Subcutaneous abdominal adipose tissue (tissue), 5 donors: ENCODE data around the gene TMPRSS13.
"Not testable (repeated sequence)": the region's sequence is repeated elsewhere in the genome, so short reads cannot be mapped to it uniquely, and the experiment has no call there.

Experiments
- H3K27ac ChIP-seq: one replicate; pipeline ENCODE4 v1.7.0; 2013; ENCODE audit warnings: low read depth, mild to moderate bottlenecking, inconsistent platforms, low read length, moderate library complexity
- H3K27me3 ChIP-seq, 5 donors: one replicate each; pipeline ENCODE4 v1.7.0; 2013; ENCODE audit warnings: low read length in 5 of 5, inconsistent platforms in 1 of 5; ENCODE audit not compliant: control insufficient read depth in 5 of 5, insufficient read depth in 4 of 5
- H3K36me3 ChIP-seq, 5 donors: one replicate each; pipeline ENCODE4 v1.7.0; 2013; ENCODE audit warnings: low read length in 5 of 5; ENCODE audit not compliant: control insufficient read depth in 5 of 5, insufficient read depth in 5 of 5
- H3K4me1 ChIP-seq, 5 donors: one replicate each; pipeline ENCODE4 v1.7.0; 2013; ENCODE audit warnings: low read length in 5 of 5, mild to moderate bottlenecking in 3 of 5, moderate library complexity in 1 of 5; ENCODE audit not compliant: control insufficient read depth in 5 of 5, insufficient read depth in 5 of 5
- H3K4me3 ChIP-seq, 5 donors: one replicate each; pipeline ENCODE4 v1.7.0; 2013; ENCODE audit warnings: low read length in 5 of 5, low read depth in 1 of 5
- H3K9ac ChIP-seq, 5 donors: one replicate each; pipeline ENCODE4 v1.7.0; 2013; ENCODE audit warnings: low read length in 5 of 5, mild to moderate bottlenecking in 4 of 5, moderate library complexity in 3 of 5
- H3K9me3 ChIP-seq, 5 donors: one replicate each; pipeline ENCODE4 v1.7.0; 2013; ENCODE audit warnings: low read length in 5 of 5; ENCODE audit not compliant: control insufficient read depth in 5 of 5
- donor health status: healthy.
- donor health status: healthy.
- donor health status: healthy.
- donor health status: healthy.
- donor health status: healthy.

Gene TMPRSS13

DNA sequence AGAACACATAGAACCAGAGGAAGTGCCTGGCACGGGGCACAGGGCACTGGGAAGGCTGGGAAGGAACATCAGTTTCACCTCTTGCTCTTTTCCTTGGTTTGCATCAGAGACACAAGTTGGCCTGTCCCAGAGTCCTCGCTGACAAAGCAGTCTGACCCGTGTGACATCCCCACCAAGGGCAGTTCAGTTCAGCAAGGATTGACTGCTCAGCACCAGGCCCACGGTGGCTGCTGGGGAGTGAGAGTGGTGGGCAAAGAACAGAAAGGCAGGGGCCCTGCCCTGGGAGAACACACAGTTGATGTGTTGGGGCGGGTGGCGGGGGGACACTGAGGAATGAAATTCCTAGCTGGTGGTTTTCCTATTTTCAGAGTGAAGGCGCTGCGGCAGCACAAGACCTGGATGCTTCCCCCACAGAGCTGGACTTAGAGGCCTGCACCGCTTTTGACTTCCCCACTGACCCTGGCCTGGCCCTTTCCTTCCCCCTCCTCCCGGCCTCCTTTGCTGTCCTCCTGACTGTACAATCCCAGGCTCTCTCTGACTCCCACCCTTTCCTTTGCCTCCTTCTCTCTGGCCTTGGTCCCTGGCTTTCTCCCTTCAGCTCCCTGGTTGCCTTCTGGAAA is 2.2 kb upstream of the TMPRSS13 start:
- Histone ChIP-seq H3K36me3 (no peaks in the 10 kb centered on the region), H3K27me3 (peaks cover 0 to 4% (median 0%) of the 10 kb centered on the region in 5 donors), H3K9me3 (no peaks in the 10 kb centered on the region), H3K4me1 (peaks cover 0 to 28% (median 14%) of the 10 kb centered on the region in 5 donors), H3K9ac (no peak overlapping the region), H3K27ac (no peak overlapping the region), H3K4me3 (no peak overlapping the region)

DNA sequence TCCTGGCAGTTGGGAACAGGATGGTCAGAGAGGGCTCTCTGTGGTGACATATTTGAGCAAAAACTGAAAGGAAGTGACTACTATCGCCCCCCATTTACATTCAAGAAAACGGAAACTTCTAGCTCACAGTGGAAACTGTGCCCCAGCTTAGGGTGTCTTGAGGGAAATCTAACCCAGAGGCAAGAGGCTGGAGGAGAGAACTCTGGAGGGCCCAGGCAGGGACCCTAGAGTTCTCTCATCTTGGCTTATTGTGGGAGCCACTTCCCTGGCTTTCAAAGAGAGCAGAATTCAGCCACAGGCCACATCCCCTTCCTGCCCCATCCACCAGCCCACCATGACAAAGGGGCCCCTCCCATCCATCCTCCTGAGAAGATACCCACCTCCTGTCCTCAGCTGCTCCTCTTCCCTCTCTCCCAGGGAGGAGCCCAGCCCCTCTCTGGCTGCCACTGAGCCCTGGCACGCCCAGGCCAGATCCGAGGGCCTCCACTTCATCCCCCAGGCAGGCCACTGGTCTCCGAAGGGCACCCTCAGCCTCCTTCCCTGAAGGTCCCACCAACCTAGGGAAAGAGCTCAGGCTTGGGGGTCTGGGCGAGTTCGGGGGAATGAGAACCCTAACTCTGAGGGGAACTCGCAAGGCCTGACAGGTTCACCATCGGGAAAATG is 1.6 kb upstream of the TMPRSS13 start:
- Histone ChIP-seq H3K27ac (no peak overlapping the region), H3K4me1 (peaks cover 0 to 28% (median 14%) of the 10 kb centered on the region in 5 donors), H3K27me3 (peaks cover 0 to 4% (median 0%) of the 10 kb centered on the region in 5 donors), H3K4me3 (no peak overlapping the region), H3K36me3 (no peaks in the 10 kb centered on the region), H3K9ac (no peak overlapping the region), H3K9me3 (no peaks in the 10 kb centered on the region)

DNA sequence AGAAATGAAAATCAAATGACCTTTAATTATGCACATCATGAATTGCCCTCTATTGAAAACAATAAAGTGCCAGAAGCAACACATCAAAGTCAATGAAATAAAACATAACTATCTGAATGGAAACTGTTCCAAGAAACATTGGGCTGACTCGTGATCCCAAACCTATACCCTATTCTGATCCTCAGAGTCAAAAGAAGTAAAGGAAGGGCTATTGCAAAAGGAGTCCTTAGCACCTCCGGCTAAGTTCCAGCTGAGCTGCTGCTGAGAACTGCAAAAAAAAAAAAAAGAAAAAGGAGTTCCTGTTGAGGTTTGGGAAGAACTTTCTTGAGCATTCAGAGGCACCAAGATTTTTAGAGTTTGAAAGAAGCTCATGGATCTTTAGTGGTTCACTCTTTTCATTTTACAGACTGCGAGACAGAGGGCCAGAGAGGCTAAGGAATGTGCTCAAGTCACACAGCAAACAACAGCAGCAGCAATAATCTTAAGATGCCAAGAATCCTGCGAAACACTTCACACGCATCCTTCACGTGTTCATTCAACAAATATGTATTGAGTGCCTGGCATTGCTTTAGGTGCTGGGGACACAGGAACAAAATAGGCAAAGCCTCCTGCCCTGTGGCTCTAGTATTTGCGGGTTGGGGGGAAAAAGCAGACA is 841 bp upstream of the TMPRSS13 start:
- H3K27me3 ChIP-seq = peaks cover 0 to 4% (median 0%) of the 10 kb centered on the region in 5 donors
- H3K4me3 ChIP-seq = no peak overlapping the region
- no peaks in the 10 kb centered on the region for H3K9me3 ChIP-seq
- H3K36me3 ChIP-seq = no peaks in the 10 kb centered on the region
- no peak overlapping the region for H3K27ac ChIP-seq
- no peak overlapping the region for H3K9ac ChIP-seq
- H3K4me1 ChIP-seq = peaks cover 0 to 28% (median 14%) of the 10 kb centered on the region in 5 donors

DNA sequence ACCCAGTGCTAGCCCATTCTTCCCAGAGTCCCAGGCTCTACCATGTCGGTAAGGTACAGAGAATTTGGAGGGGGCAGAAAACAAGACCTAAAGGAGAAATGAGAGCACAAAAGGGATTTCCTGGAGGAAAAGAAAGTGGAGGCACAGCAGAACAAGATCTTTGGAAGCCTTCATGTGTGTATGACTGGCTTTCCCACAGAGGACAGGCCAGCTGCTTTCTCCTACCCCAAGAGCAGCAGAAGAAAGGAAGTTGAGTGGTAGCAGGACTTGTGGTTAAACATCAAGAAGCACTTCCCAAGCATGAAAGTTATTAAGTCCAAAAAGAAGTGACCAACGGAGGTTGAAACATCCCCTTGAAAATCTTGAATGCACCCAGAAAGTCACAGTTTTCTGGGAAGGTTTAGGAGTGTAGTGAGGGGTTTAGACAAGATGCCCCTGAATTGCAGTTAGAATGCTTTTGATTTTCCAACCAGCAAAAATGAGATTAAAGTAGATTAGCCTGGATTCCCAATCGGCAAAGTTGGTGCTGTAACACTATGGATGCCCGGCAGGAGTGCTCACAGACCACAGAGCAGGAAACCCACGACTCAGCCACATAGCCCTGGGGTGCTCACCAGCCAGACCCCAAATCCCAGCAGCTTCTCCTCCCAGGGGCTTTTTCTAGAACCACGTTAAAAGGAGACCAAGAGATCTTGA is 608 bp downstream of the TMPRSS13 start:
- H3K27ac ChIP-seq = no peak overlapping the region
- no peak overlapping the region for H3K4me3 ChIP-seq
- H3K9ac ChIP-seq = no peak overlapping the region
- peaks cover 0 to 28% (median 14%) of the 10 kb centered on the region in 5 donors for H3K4me1 ChIP-seq
- no peaks in the 10 kb centered on the region for H3K36me3 ChIP-seq
- H3K9me3 ChIP-seq = no peaks in the 10 kb centered on the region
- H3K27me3 ChIP-seq = peaks cover 0 to 4% (median 0%) of the 10 kb centered on the region in 5 donors

DNA sequence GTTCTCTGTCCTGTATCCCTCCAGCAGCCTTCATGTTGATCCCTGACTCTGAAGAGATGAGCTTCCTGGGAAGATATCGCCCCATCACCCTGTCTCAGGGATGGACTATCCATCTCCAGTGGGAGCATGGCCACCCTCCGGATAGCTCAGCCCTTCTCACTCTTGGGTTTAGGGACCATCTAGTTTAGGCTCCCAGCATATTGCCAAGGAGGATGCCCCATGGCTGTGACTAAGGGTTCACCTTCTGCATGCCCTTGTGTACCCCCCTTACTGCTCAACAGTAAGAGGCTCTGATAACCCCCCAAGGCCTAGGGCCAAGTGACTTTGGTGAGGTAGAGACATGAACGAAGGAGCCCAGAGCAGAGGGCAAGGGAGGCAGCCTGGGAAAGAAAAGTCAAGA is 1.3 kb downstream of the TMPRSS13 start:
- Histone ChIP-seq H3K4me1 (peaks cover 0 to 28% (median 14%) of the 10 kb centered on the region in 5 donors), H3K9ac (no peak overlapping the region), H3K9me3 (no peaks in the 10 kb centered on the region), H3K27me3 (peaks cover 0 to 4% (median 0%) of the 10 kb centered on the region in 5 donors), H3K27ac (no peak overlapping the region), H3K36me3 (no peaks in the 10 kb centered on the region), H3K4me3 (no peak overlapping the region)

DNA sequence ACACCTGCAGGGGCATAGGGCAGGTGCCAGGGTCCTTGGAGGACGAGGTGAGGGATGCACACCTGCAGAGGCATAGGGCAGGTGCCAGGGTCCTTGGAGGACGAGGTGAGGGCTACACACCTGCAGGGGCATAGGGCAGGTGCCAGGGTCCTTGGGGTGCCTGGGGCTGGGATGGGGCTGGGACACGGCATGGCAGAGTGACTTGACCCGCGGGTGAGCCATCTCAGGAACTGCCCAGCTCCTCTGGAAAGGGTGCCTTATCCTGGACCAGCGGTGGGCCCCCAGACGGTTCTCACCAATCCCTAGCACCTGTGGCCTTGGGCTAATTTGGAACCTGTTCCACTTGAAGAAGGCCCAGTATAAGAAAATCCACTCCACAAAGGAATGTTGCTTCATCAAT is 3.0 kb downstream of the TMPRSS13 start:
- H3K4me3 ChIP-seq, H3K27me3 ChIP-seq: not testable (repeated sequence)

DNA sequence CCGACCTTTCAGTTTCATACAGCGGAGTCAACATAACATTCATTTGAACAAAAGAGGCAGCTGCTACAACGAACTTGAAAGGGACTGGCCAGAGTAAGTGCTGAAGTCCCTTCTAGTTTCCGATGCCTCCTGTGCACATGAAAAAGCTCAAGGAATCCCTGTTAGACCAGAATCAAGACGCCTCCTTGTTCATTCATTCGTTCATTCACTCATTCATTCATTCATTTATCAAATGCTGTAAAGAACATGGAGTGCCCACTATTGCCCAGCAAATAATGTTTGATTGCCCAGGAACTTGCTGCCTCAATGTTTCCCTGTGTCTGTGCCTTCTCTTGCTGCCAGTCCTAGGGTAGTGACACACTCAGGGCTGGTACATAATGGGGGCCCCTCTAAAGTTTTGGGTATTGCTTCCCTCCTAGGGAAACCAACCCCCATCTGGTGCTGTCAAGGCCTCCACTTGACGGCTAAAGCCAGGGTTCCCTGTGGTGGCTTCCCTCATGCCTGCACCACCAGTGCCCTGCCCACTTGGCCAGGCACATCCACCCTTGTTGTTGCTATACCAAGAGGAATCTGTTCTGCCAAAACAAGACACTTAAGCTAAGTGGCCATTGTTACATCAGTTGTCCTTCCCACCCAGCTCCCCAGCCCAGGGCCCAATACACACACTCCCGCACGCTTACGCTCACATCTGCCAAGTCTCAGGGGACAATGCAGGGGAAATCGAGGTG is 3.8 kb downstream of the TMPRSS13 start:
- Histone ChIP-seq H3K27ac (no peak overlapping the region), H3K9me3 (no peaks in the 10 kb centered on the region)

More for the DNA sequence above, 3.0 kb downstream of the TMPRSS13 start:
- not testable (repeated sequence) for H3K27ac ChIP-seq, H3K9ac ChIP-seq, H3K36me3 ChIP-seq, H3K9me3 ChIP-seq
- peaks cover 0 to 17% (median 8%) of the 10 kb centered on the region in 5 donors for H3K4me1 ChIP-seq

DNA sequence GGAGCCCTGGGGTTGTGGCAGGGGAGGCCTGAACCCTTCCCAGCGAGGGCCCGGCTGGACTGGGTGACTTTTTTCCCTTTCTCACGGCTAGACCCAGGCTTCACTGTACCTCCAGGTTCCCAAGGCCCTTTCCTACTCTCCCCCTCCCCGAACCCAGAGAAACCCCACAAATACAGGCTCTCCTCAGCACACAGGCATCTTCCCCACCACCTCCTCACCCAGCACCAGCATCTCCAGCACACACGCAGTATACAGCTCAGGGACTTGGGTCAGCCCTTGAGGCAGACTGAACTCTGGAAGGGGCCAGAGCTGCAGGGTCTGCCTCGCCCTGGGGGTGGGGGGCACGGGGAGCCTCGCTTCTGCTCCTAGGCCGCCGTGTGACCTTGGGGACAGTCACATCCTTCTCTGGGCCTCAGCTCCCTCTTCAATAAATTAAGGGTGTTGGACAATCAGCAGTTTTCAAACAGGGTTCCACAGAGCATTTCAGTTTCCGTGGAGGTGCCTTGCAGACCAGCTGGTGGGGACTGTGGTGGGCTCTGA is 4.5 kb downstream of the TMPRSS13 start:
- no peaks in the 10 kb centered on the region for H3K36me3 ChIP-seq
- no peak overlapping the region for H3K4me3 ChIP-seq
- no peaks in the 10 kb centered on the region for H3K9me3 ChIP-seq
- no peak overlapping the region for H3K9ac ChIP-seq
- no peak overlapping the region for H3K27ac ChIP-seq
- H3K4me1 ChIP-seq = peaks cover 0 to 9% (median 5%) of the 10 kb centered on the region in 5 donors
- peaks cover 0 to 8% (median 0%) of the 10 kb centered on the region in 5 donors for H3K27me3 ChIP-seq

More for the DNA sequence above, 3.8 kb downstream of the TMPRSS13 start:
- Histone ChIP-seq H3K4me1 (peaks cover 0 to 9% (median 7%) of the 10 kb centered on the region in 5 donors), H3K4me3 (no peak overlapping the region), H3K27me3 (peaks cover 0 to 8% (median 0%) of the 10 kb centered on the region in 5 donors), H3K9ac (no peak overlapping the region), H3K36me3 (no peaks in the 10 kb centered on the region)

DNA sequence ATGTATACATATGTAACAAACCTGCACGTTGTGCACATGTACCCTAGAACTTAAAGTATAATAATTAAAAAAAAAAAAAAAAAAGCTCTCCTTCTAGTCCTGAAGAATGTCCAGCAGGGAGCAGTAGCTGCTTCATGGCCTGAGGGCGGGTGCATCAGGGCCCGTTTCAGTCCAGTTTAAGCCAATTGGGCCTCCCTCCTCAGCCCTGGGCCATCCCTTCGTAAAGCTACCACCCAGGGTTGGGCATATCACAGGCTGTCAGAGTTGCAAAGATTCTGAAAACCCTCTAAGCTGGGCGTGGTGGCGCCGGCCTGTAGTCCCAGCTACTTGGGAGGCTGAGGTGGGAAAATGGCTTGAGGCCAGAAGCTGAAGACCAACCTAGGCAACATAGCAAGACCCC is 5.4 kb downstream of the TMPRSS13 start:
- Histone ChIP-seq H3K9ac (no peak overlapping the region), H3K4me3 (no peak overlapping the region), H3K9me3 (no peaks in the 10 kb centered on the region), H3K27me3 (peaks cover 0 to 8% (median 0%) of the 10 kb centered on the region in 5 donors), H3K27ac (no peak overlapping the region), H3K36me3 (no peaks in the 10 kb centered on the region), H3K4me1 (peaks cover 0 to 3% (median 0%) of the 10 kb centered on the region in 5 donors)
